HCT116 (cell line): ENCODE data around the gene ACSS1. TPM values are rescaled to one million over a fixed set of nuclear protein-coding genes. Genes with fewer than 3 reads are reported as not detected.

Experiments used
- ATAC-seq: fragments of 200-7000 bp; cut with Tn5 transposase; 2 replicates; pipeline ENCODE4 v1.9.1; 2020; ENCODE audit warnings: mild to moderate bottlenecking, moderate library complexity
- BruUV-seq: library from RNA; stranded (reverse); fragments of 400-500 nt; replicated peaks from 2 replicates; lab custom pipeline; 2021; lab: Mats Ljungman, UMichigan
- CTCF ChIA-PET: fragments of 300-600 bp; sonication (Branson Sonifier 250); formaldehyde crosslinking; loops from one replicate; lab custom pipeline; 2021; ENCODE audit warnings: antibody characterized with exemption; lab: Charles Lee
- POLR2A ChIA-PET: fragments of 300-600, 350-600 bp; sonication (Branson Sonifier 250); formaldehyde crosslinking; loops from one replicate; lab custom pipeline; 2021; ENCODE audit warnings: antibody characterized with exemption; lab: Charles Lee
- RAD21 ChIA-PET, 2 experiments: fragments of 300-600 bp; sonication (Branson Sonifier 250); formaldehyde crosslinking; loops; one replicate each; lab custom pipeline; 2023; ENCODE audit warnings: low total read pairs in 2 of 2; ENCODE audit not compliant: uncharacterized antibody in 2 of 2, unreplicated experiment in 2 of 2, low non-redundant PET in 1 of 2; lab: Charles Lee
- DNase-seq: peaks from one replicate; pipeline ENCODE4 v3.0.0-alpha.2; 2010; ENCODE audit warnings: low read depth, low spot score
- H2AFZ ChIP-seq: fragments of 200-600 bp; shearing (Covaris generic), sonication (generic); 2 replicates; pipeline ENCODE4 v1.6.1; 2017; ENCODE audit warnings: low read depth, mixed run types, mixed read lengths, antibody characterized with exemption, low read length; ENCODE audit not compliant: poor library complexity, severe bottlenecking
- H3K27ac ChIP-seq: 2 replicates; pipeline ENCODE4 v1.5.1; 2012; ENCODE audit warnings: low read depth, low read length
- H3K27me3 ChIP-seq: fragments of 200-600 bp; sonication (generic); 2 replicates; pipeline ENCODE4 v1.6.1; 2016; ENCODE audit warnings: mixed run types, low read length, mixed read lengths; ENCODE audit not compliant: insufficient read depth
- H3K36me3 ChIP-seq, 2 experiments: fragments of 200-500 bp in 1 of 2; fragments of 200-600 bp in 1 of 2; sonication (Bioruptor generic) in 1 of 2; sonication (generic) in 1 of 2; 2 replicates each; pipeline versions ENCODE4 v1.5.1 to v1.6.1; 2014 to 2016; ENCODE audit warnings: low read length in 2 of 2, inconsistent platforms in 1 of 2, mixed read lengths in 1 of 2, mixed run types in 1 of 2; ENCODE audit not compliant: insufficient read depth in 2 of 2, control insufficient read depth in 1 of 2
- H3K4me1 ChIP-seq, 2 experiments: fragments of 200-600 bp in 1 of 2; sonication (generic) in 1 of 2; 2 replicates each; pipeline versions ENCODE4 v1.5.1 to v1.6.1; 2012 to 2017; ENCODE audit warnings: low read length in 2 of 2, inconsistent platforms in 1 of 2, mild to moderate bottlenecking in 1 of 2, mixed read lengths in 1 of 2, mixed run types in 1 of 2, moderate library complexity in 1 of 2; ENCODE audit not compliant: insufficient read depth in 2 of 2, control insufficient read depth in 1 of 2
- H3K4me2 ChIP-seq: fragments of 200-600 bp; sonication (generic); 2 replicates; pipeline ENCODE4 v1.6.1; 2017; ENCODE audit warnings: mixed run types, low read length, mixed read lengths
- H3K4me3 ChIP-seq, 2 experiments: fragments of 200-600 bp in 1 of 2; sonication (generic) in 1 of 2; replicated peaks in 1 of 2; 2 replicates each; pipeline ENCODE4 v1.5.1; 2011 to 2016; ENCODE audit warnings: low read length in 2 of 2, control low read depth in 1 of 2, low read depth in 1 of 2, mild to moderate bottlenecking in 1 of 2, mixed read lengths in 1 of 2, mixed run types in 1 of 2
- H3K79me2 ChIP-seq: fragments of 200-600 bp; sonication (generic); 2 replicates; pipeline ENCODE4 v1.6.1; 2017; ENCODE audit warnings: mild to moderate bottlenecking, mixed run types, low read length, moderate library complexity, mixed read lengths; ENCODE audit not compliant: insufficient read depth
- H3K9ac ChIP-seq: fragments of 200-600 bp; sonication (generic); 2 replicates; pipeline ENCODE4 v1.6.1; 2016; ENCODE audit warnings: low read length, mixed read lengths
- H3K9me2 ChIP-seq: fragments of 200-600 bp; sonication (generic), shearing (Covaris generic); 2 replicates; pipeline ENCODE4 v1.6.1; 2017; ENCODE audit warnings: mixed run types, mild to moderate bottlenecking, moderate library complexity; ENCODE audit not compliant: insufficient read depth
- H3K9me3 ChIP-seq, 2 experiments: fragments of 200-500 bp in 1 of 2; fragments of 200-600 bp in 1 of 2; sonication (Bioruptor generic) in 1 of 2; sonication (generic) in 1 of 2; 2 replicates each; pipeline ENCODE4 v1.6.1; 2014 to 2017; ENCODE audit warnings: low read length in 2 of 2, mixed read lengths in 2 of 2, inconsistent platforms in 1 of 2, low read depth in 1 of 2, mild to moderate bottlenecking in 1 of 2, mixed run types in 1 of 2, moderate library complexity in 1 of 2; ENCODE audit not compliant: control insufficient read depth in 1 of 2, insufficient read depth in 1 of 2
- H4K20me1 ChIP-seq: fragments of 200-600 bp; sonication (generic), shearing (Covaris generic); 2 replicates; pipeline ENCODE4 v1.6.1; 2017; ENCODE audit warnings: mixed run types, mild to moderate bottlenecking, moderate library complexity; ENCODE audit not compliant: insufficient read depth
- CEBPB ChIP-seq: IDR thresholded peaks from 2 replicates; pipeline ENCODE4 v1.6.1; 2012; ENCODE audit warnings: low read depth
- EGR1 ChIP-seq: IDR thresholded peaks from 2 replicates; pipeline ENCODE4 v1.6.1; 2012; ENCODE audit warnings: low read depth
- EZH2phosphoT487 ChIP-seq: fragments of 200-600 bp; IDR thresholded peaks from 2 replicates; pipeline ENCODE4 v1.6.1; 2018; ENCODE audit warnings: antibody characterized with exemption, borderline replicate concordance
- FOSL1 ChIP-seq: IDR thresholded peaks from 2 replicates; pipeline ENCODE4 v1.6.1; 2012; ENCODE audit warnings: low read depth
- POLR2AphosphoS5 ChIP-seq: IDR thresholded peaks from 2 replicates; pipeline ENCODE4 v1.6.1; 2011; ENCODE audit warnings: mild to moderate bottlenecking, low read depth, low read length, moderate library complexity
- RAD21 ChIP-seq: IDR thresholded peaks from 2 replicates; pipeline ENCODE4 v1.6.1; 2012; ENCODE audit warnings: low read depth, mild to moderate bottlenecking
- SIN3A ChIP-seq: IDR thresholded peaks from 2 replicates; pipeline ENCODE4 v1.6.1; 2012; ENCODE audit warnings: low read depth
- SRF ChIP-seq: IDR thresholded peaks from 2 replicates; pipeline ENCODE4 v1.6.1; 2012; ENCODE audit warnings: low read depth
- TCF7L2 ChIP-seq: IDR thresholded peaks from 2 replicates; pipeline ENCODE4 v1.7.0; 2011; ENCODE audit warnings: borderline replicate concordance, inconsistent platforms; ENCODE audit not compliant: insufficient read depth, insufficient read length; ENCODE audit errors: extremely low read depth
- ZFX ChIP-seq: fragments of 450-650 bp; IDR thresholded peaks from 2 replicates; pipeline ENCODE4 v1.6.1; 2017
- ZNF274 ChIP-seq: fragments of 200-500 bp; sonication (Bioruptor generic); IDR thresholded peaks from 2 replicates; pipeline ENCODE4 v1.6.1; 2014; ENCODE audit warnings: mild to moderate bottlenecking, low read depth, low read length, inconsistent platforms
- intact Hi-C: fragments of 100-400 bp; cut with micrococcal nuclease; formaldehyde crosslinking; loops from 2 replicates; pipeline ENCODE4 v1.10.0; 2022
- total RNA-seq: library from RNA; stranded (reverse); gene quantifications from one replicate; pipeline ENCODE4 v1.2.1, GENCODE V29; 2021; ENCODE audit not compliant: unreplicated experiment
- TF ChIP-seq, protein P1 (sequence below): IDR thresholded peaks from 2 replicates; pipeline ENCODE4 v1.6.1; 2012
- TF ChIP-seq, protein P2 (sequence below): IDR thresholded peaks from 2 replicates; pipeline ENCODE4 v1.6.1; 2012
- TF ChIP-seq, protein P3 (sequence below), 3 experiments: fragments of 200-600 bp in 1 of 3; sonication (generic) in 1 of 3; IDR thresholded peaks in 2 of 3; conservative IDR thresholded peaks in 1 of 3; 2 replicates each; pipeline ENCODE4 v1.5.1; 2012 to 2017; ENCODE audit warnings: low read depth in 2 of 3, low read length in 2 of 3, antibody characterized with exemption in 1 of 3, borderline replicate concordance in 1 of 3, control low read depth in 1 of 3, mild to moderate bottlenecking in 1 of 3, mixed read lengths in 1 of 3, mixed run types in 1 of 3, moderate library complexity in 1 of 3; ENCODE audit not compliant: insufficient read depth in 1 of 3

ACSS1 gene
- total RNA-seq, 1 experiment from 2014 or later: 0.27 TPM

DNA sequence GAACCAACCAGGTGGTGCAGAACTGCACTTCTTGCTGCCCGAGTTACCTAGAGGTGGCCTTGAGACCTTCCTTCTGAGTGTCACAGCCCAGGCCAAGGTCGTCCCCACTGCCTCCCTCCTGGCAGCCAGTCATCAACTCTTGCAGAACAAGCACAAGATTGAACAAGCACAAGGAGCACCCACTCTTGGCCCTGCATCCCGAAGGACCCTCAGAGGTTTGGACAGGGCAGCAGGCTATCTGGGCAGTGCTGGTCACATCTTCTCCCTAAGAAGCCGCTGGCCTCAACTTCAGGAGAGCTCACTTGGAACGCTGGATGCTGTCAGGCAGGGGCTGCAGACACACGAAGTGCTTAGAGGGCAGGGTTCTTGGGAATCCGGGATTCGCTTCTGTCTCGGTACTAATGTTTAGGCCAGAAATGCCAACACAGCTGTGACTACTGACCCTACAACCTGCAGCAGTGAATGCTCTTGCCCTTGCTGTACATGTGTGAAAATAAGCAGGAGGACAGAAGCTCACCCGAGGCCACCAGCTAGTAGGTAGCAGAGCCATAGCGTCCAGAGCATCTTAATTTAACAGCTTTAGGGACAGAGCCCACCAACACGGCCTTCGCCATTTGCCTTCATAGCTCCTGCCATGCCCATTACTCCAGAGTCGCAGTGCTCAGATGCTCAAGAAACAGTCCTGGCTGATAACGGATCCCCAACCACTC is 4.0 kb upstream of the ACSS1 start:
- TF ChIP-seq ZNF274 (no peak), FOSL1 (no peak), CEBPB (no peak), SRF (no peak), RAD21 (no peak), ZFX (no peak), POLR2AphosphoS5 (no peak), TCF7L2 (no peak), EZH2phosphoT487 (no peak), EGR1 (no peak), SIN3A (no peak)
- TF ChIP-seq, protein P1, sequence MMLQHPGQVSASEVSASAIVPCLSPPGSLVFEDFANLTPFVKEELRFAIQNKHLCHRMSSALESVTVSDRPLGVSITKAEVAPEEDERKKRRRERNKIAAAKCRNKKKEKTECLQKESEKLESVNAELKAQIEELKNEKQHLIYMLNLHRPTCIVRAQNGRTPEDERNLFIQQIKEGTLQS: no peak
- TF ChIP-seq, protein P2, sequence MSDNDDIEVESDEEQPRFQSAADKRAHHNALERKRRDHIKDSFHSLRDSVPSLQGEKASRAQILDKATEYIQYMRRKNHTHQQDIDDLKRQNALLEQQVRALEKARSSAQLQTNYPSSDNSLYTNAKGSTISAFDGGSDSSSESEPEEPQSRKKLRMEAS: no peak
- TF ChIP-seq, protein P3, sequence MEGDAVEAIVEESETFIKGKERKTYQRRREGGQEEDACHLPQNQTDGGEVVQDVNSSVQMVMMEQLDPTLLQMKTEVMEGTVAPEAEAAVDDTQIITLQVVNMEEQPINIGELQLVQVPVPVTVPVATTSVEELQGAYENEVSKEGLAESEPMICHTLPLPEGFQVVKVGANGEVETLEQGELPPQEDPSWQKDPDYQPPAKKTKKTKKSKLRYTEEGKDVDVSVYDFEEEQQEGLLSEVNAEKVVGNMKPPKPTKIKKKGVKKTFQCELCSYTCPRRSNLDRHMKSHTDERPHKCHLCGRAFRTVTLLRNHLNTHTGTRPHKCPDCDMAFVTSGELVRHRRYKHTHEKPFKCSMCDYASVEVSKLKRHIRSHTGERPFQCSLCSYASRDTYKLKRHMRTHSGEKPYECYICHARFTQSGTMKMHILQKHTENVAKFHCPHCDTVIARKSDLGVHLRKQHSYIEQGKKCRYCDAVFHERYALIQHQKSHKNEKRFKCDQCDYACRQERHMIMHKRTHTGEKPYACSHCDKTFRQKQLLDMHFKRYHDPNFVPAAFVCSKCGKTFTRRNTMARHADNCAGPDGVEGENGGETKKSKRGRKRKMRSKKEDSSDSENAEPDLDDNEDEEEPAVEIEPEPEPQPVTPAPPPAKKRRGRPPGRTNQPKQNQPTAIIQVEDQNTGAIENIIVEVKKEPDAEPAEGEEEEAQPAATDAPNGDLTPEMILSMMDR (IDR thresholded peaks at IDR 0.05 in 2 of 3, conservative IDR thresholded peaks at IDR 0.05 in 1 of 3; ENCODE audit: borderline replicate concordance in 1 of 3, insufficient read depth in 1 of 3, low read depth in 2 of 3, low read length in 2 of 3): no peak
- Histone ChIP-seq H2AFZ (no peak overlapping the region), H3K27me3 (peaks cover 52% of the 10 kb centered on the region), H3K9me2 (no peaks in the 10 kb centered on the region), H3K4me3 (no peak overlapping the region), H3K4me2 (no peak overlapping the region), H4K20me1 (no peaks in the 10 kb centered on the region), H3K36me3 (no peaks in the 10 kb centered on the region), H3K9ac (no peak overlapping the region), H3K27ac (no peak overlapping the region), H3K4me1 (no peaks in the 10 kb centered on the region), H3K9me3 (no peaks in the 10 kb centered on the region), H3K79me2 (no peaks in the 10 kb centered on the region)
- no peak for ATAC-seq
- POLR2A ChIA-PET: no interaction called here
- CTCF ChIA-PET: interaction anchor here (5.4 kb wide), 1 partner anchor 67 kb away, joined by 31 read pairs; no protein-coding TSS in a partner anchor
- RAD21 ChIA-PET: no interaction called here
- DNase-seq: no peak
- no TSS peak for BruUV-seq
- intact Hi-C loops: loop anchor here (10.0 kb wide), 1 partner anchor 333 kb away; the partner anchor contains the start of gene ABHD12
